Brain microvascular endothelial cell (primary cell): ENCODE measurements around the gene GCN1.
"Not testable (repeated sequence)": the region's sequence is repeated elsewhere in the genome, so short reads cannot be mapped to it uniquely, and the experiment has no call there.

Experiments
- DNase-seq: peaks from one replicate; pipeline ENCODE4 v3.0.0-alpha.2; 2020
- H3K27ac ChIP-seq: fragments of 250-450 bp; sonication (Bioruptor Pico); 2 replicates; pipeline ENCODE4 v1.5.1; 2020; ENCODE audit warnings: mild to moderate bottlenecking, moderate library complexity
- H3K27me3 ChIP-seq: fragments of 250-450 bp; sonication (Bioruptor Pico); replicated peaks from 2 replicates; pipeline ENCODE4 v1.5.1; 2020; ENCODE audit warnings: mild to moderate bottlenecking
- H3K36me3 ChIP-seq: fragments of 250-450 bp; sonication (Bioruptor Pico); replicated peaks from 2 replicates; pipeline ENCODE4 v1.5.1; 2020; ENCODE audit warnings: mild to moderate bottlenecking
- H3K4me3 ChIP-seq: 2 replicates; pipeline ENCODE4 v1.5.1; 2011; ENCODE audit warnings: low read depth, mild to moderate bottlenecking, control low read depth, low read length, moderate library complexity
- in situ Hi-C: cut with HindIII; loops from 2 replicates; pipeline ENCODE4 v1.10.0; 2017; ENCODE audit warnings: low sequenced_read_pairs, low pct_ligation_motif_present
- TF ChIP-seq, protein P1 (sequence below): IDR thresholded peaks from 2 replicates; pipeline ENCODE4 v1.5.1; 2011; ENCODE audit warnings: low read depth, mild to moderate bottlenecking, moderate library complexity, low read length, control low read depth, inconsistent platforms; ENCODE audit errors: missing control alignments

The GCN1 gene

GRCh38 chr12:120215357-120215735, 20.8 kb upstream of the GCN1 start:
- Histone ChIP-seq H3K4me3 (no peak overlapping the region), H3K27ac (no peak overlapping the region), H3K27me3 (no peaks in the 10 kb centered on the region), H3K36me3 (peaks cover 94% of the 10 kb centered on the region)
- in situ Hi-C loops = no loop called here
- TF ChIP-seq, protein P1, sequence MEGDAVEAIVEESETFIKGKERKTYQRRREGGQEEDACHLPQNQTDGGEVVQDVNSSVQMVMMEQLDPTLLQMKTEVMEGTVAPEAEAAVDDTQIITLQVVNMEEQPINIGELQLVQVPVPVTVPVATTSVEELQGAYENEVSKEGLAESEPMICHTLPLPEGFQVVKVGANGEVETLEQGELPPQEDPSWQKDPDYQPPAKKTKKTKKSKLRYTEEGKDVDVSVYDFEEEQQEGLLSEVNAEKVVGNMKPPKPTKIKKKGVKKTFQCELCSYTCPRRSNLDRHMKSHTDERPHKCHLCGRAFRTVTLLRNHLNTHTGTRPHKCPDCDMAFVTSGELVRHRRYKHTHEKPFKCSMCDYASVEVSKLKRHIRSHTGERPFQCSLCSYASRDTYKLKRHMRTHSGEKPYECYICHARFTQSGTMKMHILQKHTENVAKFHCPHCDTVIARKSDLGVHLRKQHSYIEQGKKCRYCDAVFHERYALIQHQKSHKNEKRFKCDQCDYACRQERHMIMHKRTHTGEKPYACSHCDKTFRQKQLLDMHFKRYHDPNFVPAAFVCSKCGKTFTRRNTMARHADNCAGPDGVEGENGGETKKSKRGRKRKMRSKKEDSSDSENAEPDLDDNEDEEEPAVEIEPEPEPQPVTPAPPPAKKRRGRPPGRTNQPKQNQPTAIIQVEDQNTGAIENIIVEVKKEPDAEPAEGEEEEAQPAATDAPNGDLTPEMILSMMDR = no peak
- no peak for DNase-seq

DNA sequence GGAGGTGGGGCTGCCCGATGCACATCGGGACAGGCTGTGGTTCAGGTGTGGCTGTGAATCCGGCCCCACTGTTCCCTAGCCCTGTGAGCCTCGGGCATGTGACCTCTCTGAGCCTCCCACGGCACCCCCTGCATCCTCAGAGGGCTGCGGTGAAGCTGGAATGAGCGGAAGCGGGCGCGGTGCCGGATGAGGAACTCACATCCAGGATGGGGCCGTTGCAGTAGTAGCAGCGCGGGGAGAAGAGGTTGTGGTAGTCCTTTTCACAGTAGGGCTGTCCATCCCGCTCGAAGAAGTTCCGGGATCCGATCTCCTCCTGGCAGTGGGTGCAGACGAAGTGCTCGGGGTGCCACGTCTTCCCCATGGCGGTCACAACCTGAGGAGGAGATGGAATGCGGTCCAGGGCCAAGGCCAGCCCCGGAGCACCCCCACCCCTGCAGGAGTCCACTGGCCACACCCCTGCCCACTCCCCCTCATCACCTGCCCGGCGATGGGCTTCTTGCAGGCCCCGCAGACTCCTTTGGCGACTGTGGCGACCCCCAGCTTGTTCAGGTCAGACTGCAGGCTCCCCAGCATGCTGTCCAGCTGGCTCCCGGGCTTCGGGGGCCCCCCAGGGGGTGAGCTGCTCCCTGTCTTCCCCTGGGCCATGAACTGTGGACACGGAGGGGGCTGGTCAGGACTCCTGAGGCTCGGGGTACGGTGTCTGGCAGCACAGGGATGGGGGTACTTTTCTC, 20.3 kb upstream of the GCN1 start:
- Histone ChIP-seq H3K27ac (no peak overlapping the region), H3K27me3 (no peaks in the 10 kb centered on the region), H3K4me3 (no peak overlapping the region), H3K36me3 (peaks cover 94% of the 10 kb centered on the region)
- TF ChIP-seq, protein P1 = no peak
- in situ Hi-C loops = no loop called here
- DNase-seq = no peak

DNA sequence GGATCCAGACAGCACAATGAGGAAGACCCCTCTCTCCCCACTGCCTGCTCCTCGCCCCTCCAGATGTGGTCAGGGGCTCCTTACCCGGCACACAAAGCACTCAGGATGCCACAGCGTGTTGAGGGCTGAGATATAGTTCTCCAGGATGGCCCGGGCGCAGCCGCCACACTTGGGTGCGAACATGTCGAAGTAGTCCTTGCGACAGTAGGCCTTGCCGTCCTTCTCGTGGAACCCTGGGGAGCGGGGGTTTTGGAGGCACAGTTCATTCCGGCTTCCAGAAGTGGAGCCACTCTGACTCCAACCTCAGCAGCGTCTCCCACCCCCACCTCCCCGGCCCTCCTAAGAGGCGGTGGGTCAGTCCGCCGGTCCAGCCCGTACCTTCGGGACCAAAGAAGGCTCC, 19.2 kb upstream of the GCN1 start:
- in situ Hi-C loops = no loop called here
- DNase-seq = no peak
- no peak overlapping the region for H3K4me3 ChIP-seq
- no peak overlapping the region for H3K27ac ChIP-seq
- TF ChIP-seq, protein P1 = no peak
- H3K27me3 ChIP-seq = no peaks in the 10 kb centered on the region
- peaks cover 87% of the 10 kb centered on the region for H3K36me3 ChIP-seq

GRCh38 chr12:120213182-120213581, 18.7 kb upstream of the GCN1 start:
- H3K4me3 ChIP-seq, in situ Hi-C loops, DNase-seq, H3K27ac ChIP-seq, H3K27me3 ChIP-seq: not testable (repeated sequence)
- H3K36me3 ChIP-seq = peaks cover 81% of the 10 kb centered on the region

DNA sequence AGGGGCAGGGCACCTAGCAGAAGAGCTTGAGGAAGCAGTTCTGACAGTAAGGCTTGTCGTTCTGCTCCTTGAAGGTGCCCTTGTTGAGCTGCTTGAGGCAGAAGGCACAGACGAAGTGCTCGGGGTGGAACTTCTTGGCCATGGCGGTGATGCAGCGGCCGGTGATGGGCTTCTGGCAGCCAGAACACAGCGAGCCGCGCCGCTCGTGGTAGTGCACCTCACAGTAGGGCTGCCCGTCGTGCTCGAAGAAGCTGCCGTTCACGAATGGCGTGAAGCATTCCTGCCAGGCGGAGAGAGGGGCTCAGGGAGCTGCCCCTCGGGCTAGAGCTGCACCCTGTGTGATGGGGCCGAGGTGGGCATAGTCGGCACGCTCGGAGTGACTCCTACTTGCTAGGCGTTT, 17.8 kb upstream of the GCN1 start:
- no peak for DNase-seq
- Histone ChIP-seq H3K27ac (no peak overlapping the region), H3K36me3 (peaks cover 78% of the 10 kb centered on the region), H3K4me3 (no peak overlapping the region), H3K27me3 (no peaks in the 10 kb centered on the region)
- in situ Hi-C loops = no loop called here
- TF ChIP-seq, protein P1 = no peak

DNA sequence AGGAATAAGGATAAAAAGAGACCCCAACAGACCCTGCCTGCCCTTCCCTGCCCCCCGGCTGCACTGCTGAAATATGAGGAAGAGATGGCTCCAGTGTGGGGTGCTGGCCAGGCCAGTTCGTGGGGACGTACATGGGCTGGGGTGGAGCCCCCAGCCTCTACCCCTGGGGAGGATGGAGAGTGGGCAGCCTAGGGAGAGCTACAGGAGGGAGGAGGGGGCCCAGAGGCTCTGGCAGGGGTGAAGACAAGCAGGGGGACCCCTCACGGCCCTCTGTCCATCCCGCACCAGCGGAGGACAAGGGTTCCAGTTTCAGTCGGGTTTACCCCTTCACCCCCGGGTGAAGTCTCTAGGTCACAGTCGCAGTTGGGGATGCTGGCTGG, 17.4 kb upstream of the GCN1 start:
- in situ Hi-C loops = no loop called here
- peaks cover 76% of the 10 kb centered on the region for H3K36me3 ChIP-seq
- H3K27me3 ChIP-seq = no peaks in the 10 kb centered on the region
- H3K27ac ChIP-seq = no peak overlapping the region
- no peak for DNase-seq
- TF ChIP-seq, protein P1 = no peak
- H3K4me3 ChIP-seq = no peak overlapping the region
